H1 (cell line): ENCODE data around the gene LRP1. TPM values are rescaled to one million over a fixed set of nuclear protein-coding genes. Genes with fewer than 3 reads are reported as not detected.

Experiments
- CBX5 ChIP-seq: fragments of 300-800, 300-1000 bp; sonication (generic); IDR thresholded peaks from 2 replicates; pipeline ENCODE4 v1.7.1; 2016; ENCODE audit warnings: antibody characterized with exemption, low read length, low read depth
- CBX8 ChIP-seq: fragments of 300-800, 300-1000 bp; sonication (generic); IDR thresholded peaks from 2 replicates; pipeline ENCODE4 v1.7.1; 2016; ENCODE audit warnings: low read depth, low read length, borderline replicate concordance
- CEBPB ChIP-seq: IDR thresholded peaks from 2 replicates; pipeline ENCODE4 v1.6.1; 2012; ENCODE audit warnings: low read depth, low read length
- CHD7 ChIP-seq: fragments of 300-600 bp; sonication (generic); IDR thresholded peaks from 2 replicates; pipeline ENCODE4 v1.7.1; 2012; ENCODE audit warnings: low read length, moderate library complexity, mild to moderate bottlenecking, inconsistent platforms; ENCODE audit not compliant: insufficient replicate concordance
- EGR1 ChIP-seq: IDR thresholded peaks from 2 replicates; pipeline ENCODE4 v1.6.1; 2011; ENCODE audit warnings: low read depth, low read length, borderline replicate concordance
- FOSL1 ChIP-seq: IDR thresholded peaks from 2 replicates; pipeline ENCODE4 v1.6.1; 2011; ENCODE audit warnings: mild to moderate bottlenecking, low read depth, low read length, moderate library complexity; ENCODE audit not compliant: insufficient read depth
- GTF2F1 ChIP-seq: IDR thresholded peaks from 2 replicates; pipeline ENCODE4 v1.6.1; 2012; ENCODE audit warnings: low read depth, low read length, improper control_type of control experiment, borderline replicate concordance
- JUND ChIP-seq: IDR thresholded peaks from 2 replicates; pipeline ENCODE4 v1.6.1; 2011; ENCODE audit warnings: mild to moderate bottlenecking, improper control_type of control experiment, low read length
- RFX5 ChIP-seq: IDR thresholded peaks from 2 replicates; pipeline ENCODE4 v1.6.1; 2011; ENCODE audit warnings: low read depth, low read length, improper control_type of control experiment, borderline replicate concordance
- SIX5 ChIP-seq: IDR thresholded peaks from 2 replicates; pipeline ENCODE4 v1.6.1; 2011; ENCODE audit warnings: mild to moderate bottlenecking, low read depth, low read length
- SP1 ChIP-seq: IDR thresholded peaks from 2 replicates; pipeline ENCODE4 v1.6.1; 2011; ENCODE audit warnings: low read depth, low read length
- TBP ChIP-seq: IDR thresholded peaks from 2 replicates; pipeline ENCODE4 v1.6.1; 2011; ENCODE audit warnings: low read depth, low read length, improper control_type of control experiment
- TEAD4 ChIP-seq: IDR thresholded peaks from 2 replicates; pipeline ENCODE4 v1.6.1; 2012; ENCODE audit warnings: low read depth, low read length, inconsistent platforms, mixed read lengths
- polyA plus RNA-seq, 7 experiments: library from polyadenylated mRNA; depleted of rRNA in 3 of 7; stranded (reverse) in 5 of 7; unstranded in 2 of 7; fragments of >200 nt in 5 of 7; fragments of 200-250 nt in 2 of 7; gene quantifications; 1 replicate in 5 of 7; 2 replicates in 1 of 7; 4 replicates in 1 of 7; pipeline versions ENCODE4 v1.2.1 to v1.2.3, GENCODE V29; 2011 to 2013; ENCODE audit warnings: missing spikeins in 2 of 7, mixed read lengths in 2 of 7
- total RNA-seq: library from RNA; stranded (reverse); fragmentation: NEBNext Ultra II Directional; extraction: Animal tissue kit (Norgen Biotek cat#: 25700); gene quantifications from 2 replicates; pipeline ENCODE4 v1.2.1, GENCODE V29; 2021

Gene LRP1
- total and polyA plus RNA-seq, 2 of the 8 experiments (the other 6 are each of a cell fraction or from before 2014, with no cell fraction given) = 35.3 to 92.5 TPM

- no peak for TF ChIP-seq CHD7
- TF ChIP-seq CBX5 = no peak
- TF ChIP-seq JUND = no peak
- TF ChIP-seq RFX5 = no peak
- TF ChIP-seq TBP = no peak
- no peak for TF ChIP-seq FOSL1
- no peak for TF ChIP-seq TEAD4
- no peak for TF ChIP-seq SP1
- no peak for TF ChIP-seq CBX8
- TF ChIP-seq SIX5 = no peak
- no peak for TF ChIP-seq CEBPB
- TF ChIP-seq EGR1 = no peak
- TF ChIP-seq GTF2F1 = no peak
These were observed 38.7 kb downstream of the LRP1 start (continued) for GRCh38 chr12:57166971-57167371.
